Hypothalamus (tissue), 51 donors: ENCODE measurements around the gene GPR45.
"Not testable (repeated sequence)": the region's sequence is repeated elsewhere in the genome, so short reads cannot be mapped to it uniquely, and the experiment has no call there.

ENCODE experiments used
- DNase-seq, 51 donors: peaks; one replicate each; lab custom pipeline; 2025; lab: John Stamatoyannopoulos, UW

GPR45 gene

GRCh38 chr2:105241443-105241842, at the start of gene GPR45:
Gene GPR45 (plus strand): TSS chr2:105241743. CDS start chr2:105241859, 116 bp downstream.
- no peak for DNase-seq

GRCh38 chr2:105194022-105194675, 47.4 kb upstream of the GPR45 start:
- DNase-seq = peak in 2 of 51 donors; percentile 15 to 43

- no peak for DNase-seq
These were observed 44.9 kb upstream of the GPR45 start for GRCh38 chr2:105196651-105197050.

DNA sequence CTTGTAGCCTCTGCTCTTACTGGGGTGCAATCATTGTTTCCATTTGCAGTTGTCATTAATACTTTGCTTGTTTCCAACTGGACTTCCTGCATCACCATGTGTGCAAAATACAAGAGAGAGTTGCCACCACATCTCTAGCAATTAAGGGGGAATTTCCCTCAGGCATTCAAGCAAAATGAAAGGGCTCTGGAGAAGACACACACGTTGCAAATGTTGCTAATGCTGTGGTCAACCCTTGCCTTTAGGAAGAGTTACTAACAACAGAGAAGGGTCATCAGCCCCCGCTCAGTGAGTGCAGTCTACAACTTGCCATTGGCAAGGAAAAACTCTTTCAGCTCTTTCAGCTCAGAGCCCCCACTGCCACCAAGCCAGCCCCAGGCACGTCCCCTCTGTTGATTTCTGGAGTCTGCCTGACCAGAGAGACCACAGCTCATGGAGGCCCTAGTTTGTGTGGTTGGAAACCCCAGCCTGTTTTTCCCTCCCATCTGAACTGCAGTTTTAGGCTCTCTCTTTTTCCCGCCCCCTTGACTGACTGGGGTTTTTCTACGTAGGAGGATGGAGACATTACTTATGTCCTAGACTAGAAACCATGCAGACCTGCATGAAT, 25.9 kb upstream of the GPR45 start:
- no peak for DNase-seq

GRCh38 chr2:105220604-105221003, 20.9 kb upstream of the GPR45 start:
- no peak for DNase-seq

DNA sequence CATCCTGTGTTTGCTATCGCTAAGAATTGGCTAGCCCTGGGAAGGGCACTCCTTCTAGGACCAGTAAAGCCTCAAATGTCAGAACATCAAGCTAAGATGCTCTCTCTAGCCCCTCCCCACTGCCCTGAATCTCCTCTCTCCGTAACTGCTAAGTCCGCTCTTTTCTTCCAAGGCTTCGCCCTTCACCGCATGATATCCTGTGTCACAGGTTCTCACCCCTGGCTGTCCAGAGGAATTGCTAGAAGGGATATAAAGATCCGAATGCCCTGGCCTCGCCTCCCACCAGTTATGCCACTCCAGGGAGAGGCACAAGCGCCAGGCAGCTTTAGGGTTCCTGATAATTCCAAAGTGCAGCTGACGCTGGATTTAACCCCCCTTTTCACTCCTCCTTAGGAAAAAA, 17.1 kb upstream of the GPR45 start:
- DNase-seq = no peak

DNA sequence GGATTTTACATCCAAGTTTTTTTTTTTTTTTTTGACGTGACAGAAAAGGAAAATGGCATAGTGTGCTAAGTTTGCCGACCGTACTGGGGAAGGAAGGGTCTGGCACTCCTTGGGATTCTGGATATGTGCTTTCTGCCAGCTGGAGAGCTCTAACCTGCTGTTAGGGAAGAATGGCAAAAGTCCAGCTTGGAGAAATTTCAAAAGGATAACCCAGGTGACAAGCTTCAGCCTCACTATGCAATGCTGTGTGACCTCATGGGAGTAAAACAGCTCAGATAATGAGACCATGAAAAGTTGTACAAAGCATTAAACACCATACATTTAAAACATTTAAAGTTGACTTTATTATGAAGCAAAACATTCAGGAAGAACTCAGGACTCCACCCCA, 10.3 kb upstream of the GPR45 start:
- DNase-seq = no peak

DNA sequence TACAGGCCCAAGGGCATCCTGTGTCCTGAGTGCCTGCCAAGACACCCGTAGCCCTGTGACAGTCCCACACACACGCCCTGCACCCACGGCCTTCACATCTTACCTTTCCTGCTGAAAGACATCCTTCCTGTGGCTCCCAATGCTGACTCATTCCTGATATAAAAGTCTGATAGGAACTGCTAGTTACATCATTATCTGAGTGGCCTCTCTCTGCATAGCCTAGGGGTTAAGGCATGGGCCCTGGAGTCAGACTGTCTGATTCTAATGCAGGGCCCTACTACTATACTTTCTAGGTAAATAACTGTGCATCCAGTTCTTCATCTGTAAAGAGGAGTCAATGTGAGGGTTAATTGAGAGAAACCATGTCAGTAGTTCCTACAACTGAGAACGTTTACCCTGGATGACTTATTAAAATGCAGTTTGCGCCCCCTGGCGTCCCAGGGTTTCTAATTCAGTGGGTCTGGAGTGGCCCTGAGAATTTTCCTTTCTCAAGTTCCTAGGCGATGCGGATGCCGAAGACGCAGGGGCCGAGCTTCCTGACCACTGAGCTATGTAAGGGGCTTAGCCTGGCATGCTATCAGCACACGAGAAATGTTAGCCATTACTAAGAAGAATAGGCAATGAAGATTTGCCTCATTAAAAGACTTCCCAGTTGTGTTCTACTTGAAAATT, 6.0 kb upstream of the GPR45 start:
- peak in 41 of 51 donors; percentile 0 to 84 (median 29) for DNase-seq

GRCh38 chr2:105236060-105236424, 5.5 kb upstream of the GPR45 start:
- DNase-seq = no peak

DNA sequence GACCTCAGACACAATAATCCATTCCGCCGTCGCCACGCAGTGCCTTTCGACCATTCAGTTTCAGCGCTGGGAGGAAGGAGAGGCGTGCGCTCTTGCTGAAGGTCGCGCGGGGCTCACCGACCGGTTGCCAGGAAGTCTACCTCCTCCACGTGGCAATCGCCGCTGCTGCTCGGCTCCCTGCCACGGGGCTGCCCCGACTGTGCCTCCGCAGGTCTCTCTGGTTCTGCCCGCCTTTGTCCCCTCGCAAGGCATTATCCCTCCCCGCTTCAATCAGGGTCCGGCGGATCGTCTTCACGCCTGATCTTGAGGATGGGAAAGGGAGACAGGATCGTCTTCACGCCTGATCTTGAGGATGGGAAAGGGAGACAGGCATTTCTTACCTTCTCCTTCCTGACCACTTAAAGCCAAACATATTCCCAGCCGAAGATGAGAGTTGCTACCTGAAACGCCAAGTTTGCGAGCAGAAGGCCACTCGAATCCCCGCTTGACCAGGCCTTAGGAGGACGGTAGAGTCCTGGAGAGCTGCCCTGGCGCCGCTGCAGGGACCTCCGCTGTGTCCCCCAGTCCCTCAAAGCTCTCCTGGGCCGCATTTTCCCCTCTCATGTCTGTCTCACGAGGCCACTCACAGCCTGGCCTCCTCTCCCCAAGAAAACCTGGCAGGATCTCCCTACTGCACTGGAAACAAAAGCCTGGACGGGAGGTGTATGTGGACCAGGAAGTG, 4.3 kb upstream of the GPR45 start:
- DNase-seq = no peak

GRCh38 chr2:105238664-105239240, 2.8 kb upstream of the GPR45 start:
- DNase-seq = no peak

DNA sequence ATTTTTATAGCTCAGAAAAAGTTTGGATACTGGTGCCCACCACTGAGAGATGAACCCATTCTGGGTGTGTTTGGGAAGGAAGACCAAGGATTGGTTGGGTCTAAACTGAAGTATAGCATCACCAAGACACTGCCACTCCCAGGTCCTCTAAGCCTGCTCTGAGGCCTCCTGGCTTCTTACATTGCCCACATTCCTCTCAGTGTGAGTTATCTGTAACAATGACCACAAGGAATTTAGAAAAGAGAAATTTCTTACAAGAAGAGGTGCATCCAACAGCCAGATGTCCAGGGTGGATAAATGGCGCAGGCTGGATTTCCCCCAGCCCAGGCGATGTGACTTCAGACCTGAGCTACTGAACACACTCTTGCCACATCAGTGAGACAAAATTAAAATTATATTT, 1.6 kb upstream of the GPR45 start:
- no peak for DNase-seq

DNA sequence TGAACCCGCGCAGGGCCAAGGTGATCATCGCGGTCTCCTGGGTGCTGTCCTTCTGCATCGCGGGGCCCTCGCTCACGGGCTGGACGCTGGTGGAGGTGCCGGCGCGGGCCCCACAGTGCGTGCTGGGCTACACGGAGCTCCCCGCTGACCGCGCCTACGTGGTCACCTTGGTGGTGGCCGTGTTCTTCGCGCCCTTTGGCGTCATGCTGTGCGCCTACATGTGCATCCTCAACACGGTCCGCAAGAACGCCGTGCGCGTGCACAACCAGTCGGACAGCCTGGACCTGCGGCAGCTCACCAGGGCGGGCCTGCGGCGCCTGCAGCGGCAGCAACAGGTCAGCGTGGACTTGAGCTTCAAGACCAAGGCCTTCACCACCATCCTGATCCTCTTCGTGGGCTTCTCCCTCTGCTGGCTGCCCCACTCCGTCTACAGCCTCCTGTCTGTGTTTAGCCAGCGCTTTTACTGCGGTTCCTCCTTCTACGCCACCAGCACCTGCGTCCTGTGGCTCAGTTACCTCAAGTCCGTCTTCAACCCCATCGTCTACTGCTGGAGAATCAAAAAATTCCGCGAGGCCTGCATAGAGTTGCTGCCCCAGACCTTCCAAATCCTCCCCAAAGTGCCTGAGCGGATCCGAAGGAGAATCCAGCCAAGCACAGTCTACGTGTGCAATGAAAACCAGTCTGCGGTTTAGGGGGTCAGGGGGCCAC, 897 bp downstream of the GPR45 start:
- no peak for DNase-seq

DNA sequence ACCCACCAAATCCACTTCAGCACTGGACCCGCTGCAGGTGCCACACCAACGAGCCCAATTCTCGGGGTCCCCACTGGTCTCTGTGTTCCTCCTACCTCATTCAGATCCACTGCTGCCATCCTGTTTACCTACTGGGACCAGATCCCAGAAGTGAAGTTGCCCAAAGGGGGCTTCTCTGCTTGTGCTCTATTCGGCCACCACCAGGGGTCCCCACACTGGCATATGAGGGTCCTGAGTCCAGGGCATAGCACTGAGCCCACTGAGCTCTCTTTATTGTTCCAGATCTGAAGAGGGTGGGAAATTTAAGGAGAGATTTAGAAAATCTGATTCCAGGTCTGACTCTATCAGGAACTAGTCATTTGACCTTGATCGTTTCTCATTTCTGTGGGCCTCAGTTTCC, 2.4 kb downstream of the GPR45 start:
- no peak for DNase-seq

GRCh38 chr2:105244451-105244850, 2.9 kb downstream of the GPR45 start:
- no peak for DNase-seq

- no peak for DNase-seq
These were observed 7.0 kb downstream of the GPR45 start for GRCh38 chr2:105248316-105249070.

DNA sequence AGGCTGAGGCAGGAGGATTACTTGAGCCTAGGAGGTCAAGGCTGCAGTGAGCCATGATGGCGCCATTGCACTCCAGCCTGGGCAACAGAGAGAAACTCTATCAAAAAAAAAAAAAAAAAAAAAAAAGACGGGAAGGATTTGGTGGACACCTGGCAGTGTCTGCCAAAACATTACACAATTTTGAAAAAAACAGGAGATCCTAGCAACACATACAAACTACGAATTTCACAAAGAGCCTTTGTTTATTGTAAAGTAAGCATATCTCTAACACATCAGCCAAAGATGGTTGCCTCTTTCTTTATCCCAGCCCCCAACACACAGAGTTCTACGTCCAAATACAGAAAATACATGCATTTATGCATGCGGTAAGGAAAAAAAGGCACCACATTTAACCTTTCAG, 7.6 kb downstream of the GPR45 start:
- no peak for DNase-seq

DNA sequence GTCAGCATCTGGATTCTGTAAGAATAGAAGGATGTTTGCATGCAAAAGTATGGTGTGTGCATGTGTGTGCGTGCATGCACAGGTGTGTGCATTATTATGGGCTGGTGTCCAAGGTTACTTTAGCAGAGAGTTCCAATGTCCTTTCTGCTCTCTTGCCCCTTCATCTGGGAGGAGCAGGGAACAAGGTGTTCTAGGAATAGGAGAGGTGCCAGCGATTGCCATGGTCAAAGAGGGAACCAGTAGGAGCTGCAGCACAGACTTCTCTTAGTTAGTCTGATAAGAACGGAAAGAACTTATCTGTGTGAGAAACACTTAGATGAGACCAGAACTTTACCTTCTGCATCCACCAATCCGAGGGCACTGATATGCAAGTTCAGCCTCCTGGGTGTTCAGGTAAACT, 8.3 kb downstream of the GPR45 start:
- DNase-seq = no peak

DNA sequence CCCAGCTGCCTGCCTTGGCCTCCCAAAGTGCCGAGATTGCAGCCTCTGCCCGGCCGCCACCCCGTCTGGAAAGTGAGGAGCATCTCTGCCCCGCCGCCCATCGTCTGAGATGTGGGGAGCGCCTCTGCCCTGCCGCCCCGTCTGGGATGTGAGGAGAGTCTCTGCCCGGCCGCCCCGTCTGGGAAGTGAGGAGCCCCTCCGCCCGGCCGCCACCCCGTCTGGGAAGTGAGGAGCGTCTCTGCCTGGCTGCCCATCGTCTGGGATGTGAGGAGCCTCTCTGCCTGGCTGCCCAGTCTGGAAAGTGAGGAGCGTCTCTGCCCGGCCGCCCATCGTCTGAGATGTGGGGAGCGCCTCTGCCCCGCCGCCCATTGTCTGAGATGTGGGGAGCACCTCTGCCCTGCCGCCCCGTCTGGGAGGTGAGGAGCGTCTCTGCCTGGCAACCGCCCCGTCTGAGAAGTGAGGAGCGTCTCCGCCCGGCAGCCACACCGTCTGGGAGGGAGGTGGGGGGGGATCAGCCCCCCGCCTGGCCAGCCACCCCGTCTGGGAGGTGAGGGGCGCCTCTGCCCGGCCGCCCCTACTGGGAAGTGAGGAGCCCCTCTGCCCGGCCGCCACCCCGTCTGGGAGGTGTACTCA, 9.6 kb downstream of the GPR45 start:
- DNase-seq = not testable (repeated sequence)
